DMS79 (cell line): Measurements from ENCODE around the gene TMEM120B.

Source experiments
- DNase-seq: peaks from one replicate; lab custom pipeline; 2025; lab: John Stamatoyannopoulos, UW

The TMEM120B gene

DNA sequence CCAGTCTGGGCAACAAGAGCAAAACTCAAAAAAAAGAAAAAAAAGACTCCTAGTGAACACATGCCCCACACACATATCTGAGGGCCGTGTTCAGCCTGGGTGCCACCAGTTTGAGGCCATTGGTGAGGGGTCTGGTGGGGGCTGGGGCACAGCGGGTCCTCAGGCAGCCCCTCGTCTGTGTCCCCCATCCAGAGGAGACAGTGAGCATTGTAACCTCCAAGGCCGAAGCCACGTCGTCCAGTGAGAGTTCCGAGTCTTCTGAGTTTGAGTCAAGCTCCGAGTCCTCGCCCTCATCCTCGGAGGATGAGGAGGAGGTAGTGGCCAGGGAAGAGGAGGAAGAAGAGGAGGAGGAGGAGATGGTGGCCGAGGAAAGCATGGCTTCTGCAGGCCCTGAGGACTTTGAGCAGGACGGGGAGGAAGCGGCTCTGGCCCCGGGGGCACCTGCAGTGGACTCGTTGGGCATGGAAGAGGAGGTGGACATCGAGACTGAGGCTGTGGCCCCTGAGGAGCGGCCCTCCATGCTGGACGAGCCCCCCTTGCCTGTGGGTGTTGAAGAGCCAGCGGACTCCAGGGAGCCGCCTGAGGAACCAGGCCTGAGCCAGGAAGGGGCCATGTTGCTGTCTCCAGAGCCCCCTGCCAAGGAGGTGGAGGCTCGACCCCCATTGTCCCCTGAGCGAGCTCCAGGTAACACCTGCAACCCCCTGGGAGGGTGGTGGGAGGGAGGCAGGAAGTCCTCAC lies 106.8 kb downstream of the TMEM120B start:
- DNase-seq = no peak

- DNase-seq = no peak
Observed at GRCh38 chr12:121820056-121820455, 107.5 kb downstream of the TMEM120B start.

- DNase-seq = no peak
Observed at GRCh38 chr12:121822393-121823100, 110.0 kb downstream of the TMEM120B start.

GRCh38 chr12:121823101-121823726 lies 110.7 kb downstream of the TMEM120B start:
- DNase-seq = no peak

GRCh38 chr12:121823727-121824115 lies 111.2 kb downstream of the TMEM120B start:
- DNase-seq = no peak

- no peak for DNase-seq
Observed at GRCh38 chr12:121825041-121825523, 112.5 kb downstream of the TMEM120B start.

- DNase-seq = no peak
Observed at GRCh38 chr12:121826318-121827150, 114.0 kb downstream of the TMEM120B start.

DNA sequence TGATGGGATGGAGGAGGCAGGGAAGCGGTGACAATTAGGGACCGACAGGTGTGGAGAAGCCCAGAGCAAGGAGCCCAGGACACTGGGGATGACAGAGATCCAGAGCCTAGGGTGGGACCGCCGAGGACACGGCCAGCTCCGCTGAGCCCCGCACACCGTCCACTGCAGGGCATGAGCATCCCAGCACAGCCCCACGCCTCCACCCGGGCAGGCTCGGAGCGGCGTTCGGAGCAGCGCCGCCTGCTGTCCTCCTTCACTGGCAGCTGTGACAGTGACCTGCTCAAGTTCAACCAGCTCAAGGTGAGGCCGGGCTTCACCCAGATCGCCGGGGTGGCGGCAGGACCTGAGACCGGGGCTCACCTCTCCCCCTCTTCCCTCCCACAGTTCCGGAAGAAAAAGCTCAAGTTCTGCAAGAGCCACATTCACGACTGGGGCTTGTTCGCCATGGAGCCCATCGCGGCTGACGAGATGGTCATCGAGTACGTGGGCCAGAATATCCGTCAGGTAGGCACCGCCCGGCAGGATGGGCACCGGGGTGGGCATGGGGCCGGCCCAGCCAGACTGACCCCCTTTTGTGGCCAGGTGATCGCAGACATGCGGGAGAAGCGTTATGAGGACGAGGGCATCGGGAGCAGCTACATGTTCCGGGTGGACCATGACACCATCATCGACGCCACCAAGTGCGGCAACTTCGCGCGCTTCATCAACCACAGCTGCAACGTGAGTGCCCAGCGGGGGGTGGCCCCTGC lies 115.0 kb downstream of the TMEM120B start:
- no peak for DNase-seq

DNA sequence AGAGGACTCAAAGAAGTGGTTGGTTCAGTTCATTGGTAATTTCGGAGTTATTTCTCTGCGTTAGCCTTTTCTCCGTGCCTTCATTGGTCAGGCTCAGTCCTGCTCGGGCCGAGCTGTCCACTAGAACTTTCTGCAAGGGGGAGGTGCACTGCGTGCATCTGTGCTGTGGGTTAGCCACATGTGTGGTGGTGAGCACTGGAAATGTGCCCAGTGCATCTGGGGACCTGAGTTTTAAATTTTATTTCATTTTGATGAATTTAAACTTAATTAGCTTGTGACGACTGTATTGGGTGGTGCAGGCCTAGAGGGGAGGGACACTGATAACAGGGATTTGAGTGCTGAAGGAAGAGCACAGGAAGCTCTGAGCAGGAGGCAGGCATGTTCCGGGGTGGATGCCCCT lies 115.8 kb downstream of the TMEM120B start:
- no peak for DNase-seq

- DNase-seq = no peak
Observed at GRCh38 chr12:121828826-121829225, 116.3 kb downstream of the TMEM120B start.

- no peak for DNase-seq
Observed at GRCh38 chr12:121829250-121829918, 116.8 kb downstream of the TMEM120B start.

- DNase-seq = no peak
Observed at GRCh38 chr12:121830134-121830533, 117.6 kb downstream of the TMEM120B start.

GRCh38 chr12:121830588-121831265 lies 118.2 kb downstream of the TMEM120B start:
- no peak for DNase-seq
